HepG2 (cell line): ENCODE results near the gene AMDHD1. TPM values are rescaled to one million over a fixed set of nuclear protein-coding genes. Genes with fewer than 3 reads are reported as not detected.

Source experiments
- ARID5B ChIP-seq: IDR thresholded peaks from 2 replicates; pipeline ENCODE4 v1.4.0; 2020; ENCODE audit warnings: mild to moderate bottlenecking, missing genetic modification reagents
- BCL6 ChIP-seq: IDR thresholded peaks from 2 replicates; pipeline ENCODE4 v1.6.1; 2016; ENCODE audit warnings: missing genetic modification reagents, missing compliant biosample characterization
- FOSL2 ChIP-seq: sonication (generic); formaldehyde crosslinking; IDR thresholded peaks from 2 replicates; pipeline ENCODE4 v1.4.0; 2020; ENCODE audit warnings: missing genetic modification reagents
- FOXA1 ChIP-seq, 2 experiments: fragments of 450-650 bp in 1 of 2; sonication (generic) in 1 of 2; formaldehyde crosslinking in 1 of 2; IDR thresholded peaks; 2 replicates each; pipeline versions ENCODE4 v1.4.0 to v1.6.1; 2016 to 2020; ENCODE audit warnings: missing genetic modification reagents in 1 of 2
- FOXP4 ChIP-seq: sonication (generic); formaldehyde crosslinking; IDR thresholded peaks from 2 replicates; pipeline ENCODE4 v1.4.0; 2020; ENCODE audit warnings: missing genetic modification reagents
- SOX13 ChIP-seq, 3 experiments: fragments of 450-650 bp in 1 of 3; sonication (generic) in 1 of 3; formaldehyde crosslinking in 1 of 3; IDR thresholded peaks in 2 of 3; conservative IDR thresholded peaks in 1 of 3; 2 replicates each; pipeline versions ENCODE4 v1.5.0 to v1.6.1; 2016 to 2020; ENCODE audit warnings: antibody characterized with exemption in 1 of 3, mild to moderate bottlenecking in 1 of 3, missing compliant biosample characterization in 1 of 3, missing genetic modification reagents in 1 of 3, moderate library complexity in 1 of 3
- TBX2 ChIP-seq: sonication (generic); formaldehyde crosslinking; IDR thresholded peaks from 2 replicates; pipeline ENCODE4 v1.5.0; 2020; ENCODE audit warnings: missing genetic modification reagents, mild to moderate bottlenecking, borderline replicate concordance
- polyA plus RNA-seq, 8 experiments: library from polyadenylated mRNA; depleted of rRNA in 3 of 8; stranded (reverse) in 7 of 8; unstranded in 1 of 8; fragments of >200 nt; fragmentation: Illumina TruSeq in 4 of 8; extraction: Trizol in 4 of 8; gene quantifications; 2 replicates each; pipeline versions ENCODE4 v1.2.1 to v1.2.3, GENCODE V29; 2011 to 2016; ENCODE audit warnings: low read depth in 4 of 8, missing spikeins in 1 of 8, mixed read lengths in 1 of 8; ENCODE audit not compliant: insufficient read depth in 1 of 8
- total RNA-seq, 5 experiments: library from RNA; depleted of rRNA; stranded (reverse); fragments of >200 nt; fragmentation: Illumina TruSeq; extraction: Trizol; gene quantifications; 2 replicates each; pipeline ENCODE4 v1.2.3, GENCODE V29; 2016; ENCODE audit warnings: low read depth in 1 of 5

AMDHD1 gene
- total and polyA plus RNA-seq, 2 of the 13 experiments (the other 11 are each of a cell fraction or from before 2014, with no cell fraction given) = 6.5 to 29.6 TPM

DNA sequence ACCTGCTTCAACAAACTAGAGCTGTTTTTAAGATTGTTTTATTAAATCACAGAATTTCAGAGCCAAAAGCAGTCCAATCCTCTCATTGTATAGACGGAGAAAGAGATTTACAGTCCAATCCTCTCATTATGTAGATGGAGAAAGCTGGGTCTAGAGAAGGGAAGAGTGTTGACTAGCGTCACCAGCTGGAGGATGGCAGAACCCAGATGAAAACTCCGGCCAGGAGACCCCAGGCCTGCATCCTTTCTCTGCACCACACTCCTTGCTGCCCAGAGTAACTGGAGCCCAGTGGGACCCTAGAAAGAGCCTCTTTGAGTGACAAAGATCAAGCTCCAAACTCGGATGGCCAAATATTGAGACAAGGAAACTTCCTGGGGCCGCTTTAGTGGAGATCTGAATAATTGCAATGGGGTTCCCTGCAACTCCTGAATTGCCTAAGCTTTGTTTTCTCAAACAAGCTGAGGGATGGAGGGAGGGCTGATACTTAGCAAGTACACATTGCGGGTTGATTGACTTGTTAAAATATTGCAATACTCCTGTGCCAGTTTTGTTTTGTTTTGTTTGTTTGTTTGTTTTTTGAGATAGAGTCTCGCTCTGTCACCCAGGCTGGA lies 12.5 kb downstream of the AMDHD1 start (continued):
- TF ChIP-seq FOXP4 (CRISPR knock-in tag) (peak; percentile 62; the same call in 1 of the 2 replicates), ARID5B (CRISPR knock-in tag) (peak; percentile 39; the same call in 1 of the 2 replicates), FOXA1 (IDR thresholded peaks at IDR 0.05) (no peak), FOXA1 (CRISPR knock-in tag; IDR thresholded peaks at IDR 0.05) (0 out of 2 replicates have a peak, but pooled peaks have one; percentile 8), TBX2 (no peak), FOSL2 (0 out of 2 replicates have a peak, but pooled peaks have one; percentile 14), BCL6 (peak; percentile 57), SOX13 (IDR thresholded peaks at IDR 0.05) (no peak), SOX13 (CRISPR knock-in tag; conservative IDR thresholded peaks at IDR 0.05 in 1 of 2, IDR thresholded peaks at IDR 0.05 in 1 of 2) (peak in 1 of 2 experiments; percentile 54; a peak in 1 of 4 replicates)
